Measurements from ENCODE around the gene CISD3. TPM values are rescaled to one million over a fixed set of nuclear protein-coding genes. Genes with fewer than 3 reads are reported as not detected.

Gene CISD3
- total and polyA plus RNA-seq, 2 of the 4 experiments (the other 2 are of a cell fraction), result 1.3 to 14.1 TPM

DNA sequence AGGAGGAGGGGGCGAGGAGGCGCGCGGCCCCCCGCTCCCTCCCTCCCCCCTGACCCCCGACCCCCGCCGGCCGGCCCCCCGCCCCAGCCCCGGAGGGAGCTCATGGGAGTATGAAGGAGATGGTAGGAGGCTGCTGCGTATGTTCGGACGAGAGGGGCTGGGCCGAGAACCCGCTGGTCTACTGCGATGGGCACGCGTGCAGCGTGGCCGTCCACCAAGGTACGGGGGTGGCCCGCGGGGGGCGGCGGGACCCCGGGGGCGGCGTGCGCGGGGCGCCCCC, 24.7 kb upstream of the CISD3 start:
- CTCF ChIA-PET, result no interaction called here
- no peak overlapping the region for H2BK5ac ChIP-seq (ENCODE audit: low read depth, low read length, poor library complexity, severe bottlenecking)
- no peak overlapping the region for H4K8ac ChIP-seq (ENCODE audit: low read depth in 2 of 2, low read length in 2 of 2)
- intact Hi-C loops (cut with micrococcal nuclease), result no loop called here
- H3K36me3 ChIP-seq (ENCODE audit: control insufficient read depth, insufficient read depth, low read length), result peaks cover 16% of the 10 kb centered on the region; the same call in 1 of the 2 replicates
- dilution Hi-C loops (cut with HindIII; ENCODE audit: low sequenced_read_pairs, unreplicated experiment), result no loop called here
- no peaks in the 10 kb centered on the region for H3K9me3 ChIP-seq (ENCODE audit: control insufficient read depth, insufficient read depth, low read length)
- TF ChIP-seq CHD1 (IDR thresholded peaks at IDR 0.05; ENCODE audit: low read depth, low read length) (no peak), BHLHE40 (IDR thresholded peaks at IDR 0.05; ENCODE audit: low read depth, low read length) (no peak), MAFK (IDR thresholded peaks at IDR 0.05; ENCODE audit: low read depth, low read length) (no peak), MXI1 (IDR thresholded peaks at IDR 0.05; ENCODE audit: borderline replicate concordance, low read depth, low read length) (no peak), RCOR1 (IDR thresholded peaks at IDR 0.05; ENCODE audit: insufficient replicate concordance, low read length) (no peak), CEBPB (IDR thresholded peaks at IDR 0.05; ENCODE audit: low read depth, low read length) (no peak), FOS (IDR thresholded peaks at IDR 0.05; ENCODE audit: low read depth, low read length) (no peak), RAD21 (IDR thresholded peaks at IDR 0.05; ENCODE audit: low read length) (no peak), SMC3 (IDR thresholded peaks at IDR 0.05; ENCODE audit: low read depth, low read length) (no peak), NFE2L2 (IDR thresholded peaks at IDR 0.05; ENCODE audit: low read depth, low read length) (no peak), MAZ (IDR thresholded peaks at IDR 0.05; ENCODE audit: borderline replicate concordance, low read depth, low read length) (no peak), POLR2A (IDR thresholded peaks at IDR 0.05; ENCODE audit: low read depth, low read length) (no peak)
- TF ChIP-seq, protein P1, sequence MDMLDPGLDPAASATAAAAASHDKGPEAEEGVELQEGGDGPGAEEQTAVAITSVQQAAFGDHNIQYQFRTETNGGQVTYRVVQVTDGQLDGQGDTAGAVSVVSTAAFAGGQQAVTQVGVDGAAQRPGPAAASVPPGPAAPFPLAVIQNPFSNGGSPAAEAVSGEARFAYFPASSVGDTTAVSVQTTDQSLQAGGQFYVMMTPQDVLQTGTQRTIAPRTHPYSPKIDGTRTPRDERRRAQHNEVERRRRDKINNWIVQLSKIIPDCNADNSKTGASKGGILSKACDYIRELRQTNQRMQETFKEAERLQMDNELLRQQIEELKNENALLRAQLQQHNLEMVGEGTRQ (IDR thresholded peaks at IDR 0.05; ENCODE audit: low read depth, low read length), result no peak
- TF ChIP-seq, protein P2, sequence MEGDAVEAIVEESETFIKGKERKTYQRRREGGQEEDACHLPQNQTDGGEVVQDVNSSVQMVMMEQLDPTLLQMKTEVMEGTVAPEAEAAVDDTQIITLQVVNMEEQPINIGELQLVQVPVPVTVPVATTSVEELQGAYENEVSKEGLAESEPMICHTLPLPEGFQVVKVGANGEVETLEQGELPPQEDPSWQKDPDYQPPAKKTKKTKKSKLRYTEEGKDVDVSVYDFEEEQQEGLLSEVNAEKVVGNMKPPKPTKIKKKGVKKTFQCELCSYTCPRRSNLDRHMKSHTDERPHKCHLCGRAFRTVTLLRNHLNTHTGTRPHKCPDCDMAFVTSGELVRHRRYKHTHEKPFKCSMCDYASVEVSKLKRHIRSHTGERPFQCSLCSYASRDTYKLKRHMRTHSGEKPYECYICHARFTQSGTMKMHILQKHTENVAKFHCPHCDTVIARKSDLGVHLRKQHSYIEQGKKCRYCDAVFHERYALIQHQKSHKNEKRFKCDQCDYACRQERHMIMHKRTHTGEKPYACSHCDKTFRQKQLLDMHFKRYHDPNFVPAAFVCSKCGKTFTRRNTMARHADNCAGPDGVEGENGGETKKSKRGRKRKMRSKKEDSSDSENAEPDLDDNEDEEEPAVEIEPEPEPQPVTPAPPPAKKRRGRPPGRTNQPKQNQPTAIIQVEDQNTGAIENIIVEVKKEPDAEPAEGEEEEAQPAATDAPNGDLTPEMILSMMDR (conservative IDR thresholded peaks at IDR 0.05; ENCODE audit: low read depth, low read length), result no peak
- H3K18ac ChIP-seq (ENCODE audit: low read depth, low read length), result no peak overlapping the region
- no peak overlapping the region for H3K4me2 ChIP-seq (ENCODE audit: low read depth, low read length)
- H3K9me1 ChIP-seq (ENCODE audit: insufficient read depth, low read length), result peaks cover 13% of the 10 kb centered on the region; the same call in 1 of the 2 replicates
- no peaks in the 10 kb centered on the region for H3K27me3 ChIP-seq (ENCODE audit: control insufficient read depth, insufficient read depth, low read length)
- no peak overlapping the region for H3K23ac ChIP-seq (ENCODE audit: low read depth, low read length)
- no peak overlapping the region for H4K91ac ChIP-seq (ENCODE audit: insufficient read depth, low read depth, low read length)
- BruUV-seq (replicated peaks), result no TSS peak
- no peak overlapping the region for H2BK120ac ChIP-seq (ENCODE audit: low read depth, low read length)
- ATAC-seq (ENCODE audit: low read depth) (peak; percentile 9), DNase-seq (no peak)
- no peak overlapping the region for H3K4ac ChIP-seq (ENCODE audit: low read depth, low read length)
- H2BK15ac ChIP-seq (ENCODE audit: low read depth, low read length), result no peak overlapping the region
- peak overlapping the region; percentile 90 for H2AFZ ChIP-seq (replicated peaks; ENCODE audit: low read length, poor library complexity)
- POLR2A ChIA-PET (ENCODE audit: unreplicated experiment), result no interaction called here
- peak overlapping the region; percentile 68 for H3K4me3 ChIP-seq (ENCODE audit: insufficient read depth, low read depth, low read length)
- in situ Hi-C loops (cut with MboI; ENCODE audit: low sequenced_read_pairs), result no loop called here
- H4K5ac ChIP-seq (ENCODE audit: low read depth, low read length), result no peak overlapping the region
- H3K79me1 ChIP-seq (ENCODE audit: low read depth in 1 of 2, low read length in 2 of 2), result peaks cover 22 to 69% of the 10 kb centered on the region in 2 experiments; a peak in 3 of 4 replicates
- peak overlapping the region; percentile 97 for H2AK9ac ChIP-seq (replicated peaks; ENCODE audit: low read depth, low read length, poor library complexity)
- H3K4me1 ChIP-seq (ENCODE audit: control insufficient read depth, insufficient read depth, low read length), result peaks cover 17% of the 10 kb centered on the region
- WGBS, 2 experiments (ENCODE audit: extremely low coverage in 2 of 2, insufficient read length in 1 of 2), result 0% methylated on average over 10 of the region's 32 CpGs; no CpG with 5 or more reads in 1 of the 2 experiments
- H3K14ac ChIP-seq (replicated peaks; ENCODE audit: low read depth, low read length), result no peak overlapping the region
- H3K9ac ChIP-seq (ENCODE audit: low read depth, low read length), result peak overlapping the region; percentile 24; the same call in 1 of the 2 replicates
- H3K27ac ChIP-seq (ENCODE audit: insufficient read depth, low read length), result no peak overlapping the region; the same call in 1 of the 2 replicates
- H4K20me1 ChIP-seq (ENCODE audit: insufficient read depth, low read length), result peaks cover 25% of the 10 kb centered on the region; the same call in 1 of the 2 replicates
- H3K56ac ChIP-seq (ENCODE audit: extremely low read depth, insufficient read depth, low read length), result no peak overlapping the region
- no peak overlapping the region for H2AK5ac ChIP-seq (ENCODE audit: low read depth, low read length)
- H2BK20ac ChIP-seq (ENCODE audit: low read depth, low read length), result no peak overlapping the region
